ENCODE data around the gene MORN2.

The MORN2 gene

DNA sequence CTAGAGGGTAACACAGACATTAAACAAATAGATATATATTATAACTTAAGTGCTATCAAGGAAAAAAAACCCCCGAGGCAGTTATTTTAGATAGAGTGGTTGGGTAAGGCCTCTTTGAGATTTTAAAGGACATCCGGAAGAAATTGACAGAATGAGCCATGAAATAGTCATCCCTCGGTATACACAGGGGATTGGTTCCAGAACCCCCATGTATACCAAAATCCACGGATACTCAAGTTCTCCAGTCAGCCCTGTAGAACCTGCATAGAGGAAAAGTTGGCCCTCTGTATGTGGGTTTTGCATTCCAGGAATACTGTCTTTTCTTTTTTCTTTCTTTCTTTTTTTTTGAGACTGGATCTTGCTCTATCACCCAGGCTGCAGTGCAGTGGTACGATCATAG is 2.0 kb upstream of the MORN2 start:
- Mint-ChIP-seq H3K9me3 (ENCODE audit: low read depth) (peaks cover 24% of the 10 kb centered on the region), H3K27me3 (no peaks in the 10 kb centered on the region), H3K4me3 (no peak overlapping the region), H3K4me1 (ENCODE audit: low read depth) (peaks cover 21% of the 10 kb centered on the region), H3K36me3 (peaks cover 25% of the 10 kb centered on the region), H3K27ac (no peak overlapping the region)

DNA sequence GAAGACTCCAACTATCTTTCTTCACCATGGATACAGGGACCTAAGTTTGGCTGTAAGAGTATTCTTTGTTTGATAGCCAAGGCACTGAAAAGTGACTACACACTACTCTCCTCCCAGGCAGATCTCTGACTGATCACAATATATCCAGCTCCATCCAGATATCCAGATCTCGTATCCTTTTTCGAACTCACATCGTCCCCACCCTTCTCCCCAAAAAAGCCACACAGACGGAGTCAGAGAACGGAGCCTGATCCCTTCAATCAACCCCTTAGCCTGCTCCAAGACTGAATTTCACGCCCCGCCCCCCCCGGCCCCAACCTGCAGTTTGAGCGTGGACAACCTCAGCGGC is 575 bp upstream of the MORN2 start:
- Mint-ChIP-seq H3K27ac (peak overlapping the region; percentile 85), H3K4me3 (peak overlapping the region; percentile 99), H3K36me3 (peaks cover 13% of the 10 kb centered on the region), H3K27me3 (no peaks in the 10 kb centered on the region), H3K9me3 (ENCODE audit: low read depth) (peaks cover 12% of the 10 kb centered on the region), H3K4me1 (ENCODE audit: low read depth) (peaks cover 21% of the 10 kb centered on the region)

- no peaks in the 10 kb centered on the region for H3K27me3 Mint-ChIP-seq
- peaks cover 10% of the 10 kb centered on the region for H3K36me3 Mint-ChIP-seq
- H3K27ac Mint-ChIP-seq = peak overlapping the region; percentile 85
- H3K4me1 Mint-ChIP-seq (ENCODE audit: low read depth) = peaks cover 21% of the 10 kb centered on the region
- peaks cover 9% of the 10 kb centered on the region for H3K9me3 Mint-ChIP-seq (ENCODE audit: low read depth)
- H3K4me3 Mint-ChIP-seq = peak overlapping the region; percentile 99
These were observed 631 bp downstream of the MORN2 start for GRCh38 chr2:38876407-38876806.

DNA sequence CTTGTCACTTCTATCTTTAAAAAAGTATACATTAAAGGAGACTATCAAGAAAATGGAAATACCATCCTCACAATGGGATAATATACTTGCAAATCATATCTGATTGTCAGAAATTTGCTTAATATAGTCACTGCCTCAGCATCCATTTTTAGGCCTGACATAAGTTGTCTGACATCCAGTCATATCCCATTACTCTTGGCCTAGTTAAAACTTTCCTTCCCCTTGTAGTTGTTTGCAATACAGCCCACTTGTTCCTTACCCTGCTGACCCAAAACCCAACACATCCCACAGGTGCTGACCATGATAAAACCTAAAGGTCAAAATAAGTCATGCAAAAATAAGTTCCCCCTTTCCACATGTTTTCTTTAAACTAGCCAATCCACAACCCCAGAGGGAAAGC is 10.3 kb downstream of the MORN2 start:
- no peaks in the 10 kb centered on the region for H3K9me3 Mint-ChIP-seq (ENCODE audit: low read depth)
- no peak overlapping the region for H3K27ac Mint-ChIP-seq
- H3K4me3 Mint-ChIP-seq = no peak overlapping the region
- no peaks in the 10 kb centered on the region for H3K27me3 Mint-ChIP-seq
- H3K4me1 Mint-ChIP-seq (ENCODE audit: low read depth) = no peaks in the 10 kb centered on the region
- peaks cover 11% of the 10 kb centered on the region for H3K36me3 Mint-ChIP-seq

- Mint-ChIP-seq H3K27ac (no peak overlapping the region), H3K4me3 (no peak overlapping the region), H3K4me1 (ENCODE audit: low read depth) (no peaks in the 10 kb centered on the region), H3K9me3 (ENCODE audit: low read depth) (no peaks in the 10 kb centered on the region), H3K36me3 (peaks cover 11% of the 10 kb centered on the region), H3K27me3 (no peaks in the 10 kb centered on the region)
These were observed 11.6 kb downstream of the MORN2 start for GRCh38 chr2:38887347-38887746.

DNA sequence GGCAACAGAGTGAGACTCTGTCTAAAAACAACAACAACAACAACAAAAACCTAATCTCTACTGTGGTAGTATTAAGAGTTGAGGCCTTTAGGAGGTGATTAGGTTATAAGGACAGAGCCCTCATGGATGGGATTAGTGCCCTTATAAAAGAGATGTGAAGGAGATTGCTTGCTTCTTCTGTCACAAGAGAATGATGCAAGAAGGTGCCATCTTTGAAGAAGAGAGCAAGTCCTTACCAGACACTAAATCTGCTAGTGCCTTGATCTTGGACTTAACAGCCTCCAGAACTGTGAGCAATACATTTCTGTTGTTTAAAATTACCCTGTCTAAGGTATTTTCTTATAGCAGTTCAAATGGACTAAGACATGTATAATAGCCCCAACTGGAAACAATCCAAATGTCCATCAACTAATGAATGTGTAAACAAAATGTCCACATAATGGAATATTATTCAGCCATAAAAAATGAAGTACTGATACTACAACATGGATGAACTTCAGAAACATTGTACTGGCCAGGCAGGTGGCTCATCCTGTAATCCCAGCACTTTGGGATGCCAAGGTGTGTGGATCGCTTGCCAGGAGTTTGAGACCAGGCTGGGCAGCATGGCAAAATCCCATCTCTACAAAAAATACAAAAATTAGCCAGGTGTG is 12.3 kb downstream of the MORN2 start:
- no peak overlapping the region for H3K4me3 Mint-ChIP-seq
- no peaks in the 10 kb centered on the region for H3K4me1 Mint-ChIP-seq (ENCODE audit: low read depth)
- H3K36me3 Mint-ChIP-seq = peaks cover 9% of the 10 kb centered on the region
- H3K27me3 Mint-ChIP-seq = no peaks in the 10 kb centered on the region
- H3K27ac Mint-ChIP-seq = no peak overlapping the region
- H3K9me3 Mint-ChIP-seq (ENCODE audit: low read depth) = no peaks in the 10 kb centered on the region

- Mint-ChIP-seq H3K27me3 (no peaks in the 10 kb centered on the region), H3K9me3 (ENCODE audit: low read depth) (no peaks in the 10 kb centered on the region), H3K36me3 (peaks cover 9% of the 10 kb centered on the region), H3K4me3 (no peak overlapping the region), H3K27ac (no peak overlapping the region), H3K4me1 (ENCODE audit: low read depth) (no peaks in the 10 kb centered on the region)
These were observed 13.3 kb downstream of the MORN2 start for GRCh38 chr2:38889045-38889444.

DNA sequence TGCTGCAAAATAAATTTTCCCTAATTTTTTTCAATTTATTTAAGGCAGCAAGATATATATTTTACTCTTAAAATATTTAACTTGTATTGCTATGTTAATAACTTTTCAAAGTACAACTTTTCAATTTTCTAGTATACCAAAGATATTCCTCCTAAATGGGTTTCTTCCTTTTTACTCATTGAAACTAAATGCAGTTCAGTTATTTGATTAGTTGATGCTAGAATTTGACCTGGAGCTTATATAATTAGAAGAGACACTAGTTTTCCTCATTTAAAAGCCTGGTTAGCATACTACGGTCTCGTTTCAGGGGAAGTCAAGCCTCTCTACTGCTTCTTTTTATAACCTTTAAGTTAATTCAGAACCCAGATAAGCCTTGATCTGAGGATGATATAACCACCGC is 13.8 kb downstream of the MORN2 start, which contains the start of gene ARHGEF33:
TSS of gene ARHGEF33 (plus strand) at position 301 of the 400 bp plus-strand sequence. CDS start 29,573 bp downstream, outside the sequence.
- peaks cover 7% of the 10 kb centered on the region for H3K36me3 Mint-ChIP-seq
- no peaks in the 10 kb centered on the region for H3K9me3 Mint-ChIP-seq (ENCODE audit: low read depth)
- H3K27me3 Mint-ChIP-seq = no peaks in the 10 kb centered on the region
- H3K27ac Mint-ChIP-seq = no peak within 1 kb of the TSS
- H3K4me1 Mint-ChIP-seq (ENCODE audit: low read depth) = no peaks in the 10 kb centered on the region
- H3K4me3 Mint-ChIP-seq = no peak within 1 kb of the TSS

DNA sequence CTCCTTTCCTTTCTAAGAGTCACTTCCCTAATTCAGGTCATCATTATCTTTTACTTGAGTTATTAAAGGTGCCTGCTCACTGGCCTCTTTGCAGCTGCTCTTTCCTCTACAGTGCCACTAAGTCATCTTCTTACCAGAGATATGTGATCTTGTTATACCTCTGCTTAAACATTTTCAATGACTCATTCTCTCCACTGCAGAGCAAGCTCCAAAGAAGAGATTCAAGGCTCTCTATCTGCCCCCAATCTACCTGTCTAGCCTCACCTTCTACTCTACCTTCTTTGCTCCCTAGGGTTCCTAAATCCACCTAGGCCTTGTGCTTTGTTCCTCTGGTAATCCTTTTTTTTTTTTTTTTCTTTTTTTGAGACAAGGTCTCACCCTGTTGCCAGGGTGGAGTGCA is 17.0 kb downstream of the MORN2 start:
- no peaks in the 10 kb centered on the region for H3K9me3 Mint-ChIP-seq (ENCODE audit: low read depth)
- no peaks in the 10 kb centered on the region for H3K27me3 Mint-ChIP-seq
- no peak overlapping the region for H3K4me3 Mint-ChIP-seq
- peaks cover 3% of the 10 kb centered on the region for H3K36me3 Mint-ChIP-seq
- no peak overlapping the region for H3K27ac Mint-ChIP-seq
- no peaks in the 10 kb centered on the region for H3K4me1 Mint-ChIP-seq (ENCODE audit: low read depth)

GRCh38 chr2:38898256-38898655 is 22.5 kb downstream of the MORN2 start:
- H3K36me3 Mint-ChIP-seq = no peaks in the 10 kb centered on the region

DNA sequence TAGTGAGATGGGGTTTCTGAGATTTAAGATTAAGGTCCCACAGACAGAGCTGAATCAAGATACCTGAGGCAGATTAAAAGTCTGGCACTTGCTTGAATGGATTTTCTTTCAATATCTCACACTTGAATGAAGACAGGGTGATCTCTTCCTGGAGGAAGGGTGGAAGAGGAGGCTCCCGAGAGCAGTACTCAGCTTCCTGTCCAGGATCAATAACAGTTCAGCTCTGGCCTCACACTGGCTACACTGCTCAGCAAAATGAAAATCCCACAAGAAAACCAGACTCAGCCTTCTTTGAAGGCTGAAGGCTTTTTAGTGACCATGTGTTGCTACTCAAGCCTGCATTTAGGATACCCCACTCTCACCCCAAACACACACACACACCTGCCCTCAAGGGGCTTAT is 24.9 kb downstream of the MORN2 start:
- no peaks in the 10 kb centered on the region for H3K4me1 Mint-ChIP-seq (ENCODE audit: low read depth)
- H3K4me3 Mint-ChIP-seq = no peak overlapping the region
- no peaks in the 10 kb centered on the region for H3K9me3 Mint-ChIP-seq (ENCODE audit: low read depth)
- H3K27me3 Mint-ChIP-seq = no peaks in the 10 kb centered on the region
- no peaks in the 10 kb centered on the region for H3K36me3 Mint-ChIP-seq
- no peak overlapping the region for H3K27ac Mint-ChIP-seq

More at GRCh38 chr2:38898256-38898655, 22.5 kb downstream of the MORN2 start:
- no peaks in the 10 kb centered on the region for H3K27me3 Mint-ChIP-seq
- no peaks in the 10 kb centered on the region for H3K4me1 Mint-ChIP-seq (ENCODE audit: low read depth)
- no peaks in the 10 kb centered on the region for H3K9me3 Mint-ChIP-seq (ENCODE audit: low read depth)
- no peak overlapping the region for H3K27ac Mint-ChIP-seq
- H3K4me3 Mint-ChIP-seq = no peak overlapping the region

- Mint-ChIP-seq H3K9me3 (ENCODE audit: low read depth) (no peaks in the 10 kb centered on the region), H3K4me1 (ENCODE audit: low read depth) (no peaks in the 10 kb centered on the region), H3K36me3 (no peaks in the 10 kb centered on the region), H3K27me3 (no peaks in the 10 kb centered on the region), H3K4me3 (no peak overlapping the region), H3K27ac (no peak overlapping the region)
These were observed 29.5 kb downstream of the MORN2 start for GRCh38 chr2:38905251-38905650.

DNA sequence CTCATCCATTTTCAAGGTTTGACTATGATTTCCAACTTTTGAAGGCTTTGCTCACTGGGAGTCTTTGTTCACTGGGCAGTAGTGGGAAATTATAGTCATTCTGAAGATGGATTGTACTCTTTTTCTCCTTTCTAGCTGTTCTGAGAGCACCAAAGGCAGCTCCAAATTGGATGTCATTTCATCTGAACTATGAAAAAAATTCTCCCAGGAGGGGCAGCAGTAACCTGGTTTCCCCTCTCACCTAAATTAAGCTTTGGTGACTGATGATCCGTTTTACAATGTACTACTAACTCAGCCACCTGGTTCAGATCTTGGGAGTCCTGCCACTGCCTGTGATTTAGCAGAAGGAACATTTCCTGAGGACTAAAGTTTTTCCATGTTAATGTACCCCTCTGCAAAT is 31.5 kb downstream of the MORN2 start:
- no peak overlapping the region for H3K4me3 Mint-ChIP-seq
- no peaks in the 10 kb centered on the region for H3K36me3 Mint-ChIP-seq
- H3K4me1 Mint-ChIP-seq (ENCODE audit: low read depth) = no peaks in the 10 kb centered on the region
- H3K9me3 Mint-ChIP-seq (ENCODE audit: low read depth) = no peaks in the 10 kb centered on the region
- H3K27ac Mint-ChIP-seq = no peak overlapping the region
- H3K27me3 Mint-ChIP-seq = no peaks in the 10 kb centered on the region

GRCh38 chr2:38907743-38908562 is 32.2 kb downstream of the MORN2 start:
- Mint-ChIP-seq H3K4me1 (ENCODE audit: low read depth) (no peaks in the 10 kb centered on the region), H3K4me3 (no peak overlapping the region), H3K27ac (no peak overlapping the region)

DNA sequence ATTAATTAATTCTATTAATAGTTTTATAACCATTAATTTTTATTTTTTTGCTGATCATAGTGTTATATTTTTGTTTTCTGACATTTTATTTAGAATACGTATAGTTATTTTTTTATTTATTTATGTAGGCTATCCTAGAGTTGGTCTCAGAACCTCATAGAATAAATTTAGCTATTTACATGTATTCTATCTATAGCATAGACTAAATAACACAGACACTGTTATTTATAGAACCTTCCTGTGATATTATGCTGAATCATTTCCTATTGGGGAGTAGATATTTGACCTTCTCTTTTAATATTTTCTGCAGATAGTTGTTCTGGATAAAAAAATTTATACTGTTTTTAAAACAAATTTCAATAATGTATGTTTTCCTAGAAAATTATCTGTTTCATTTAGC is 34.1 kb downstream of the MORN2 start:
- H3K36me3 Mint-ChIP-seq = no peaks in the 10 kb centered on the region
- no peaks in the 10 kb centered on the region for H3K27me3 Mint-ChIP-seq
- H3K4me3 Mint-ChIP-seq = no peak overlapping the region
- no peaks in the 10 kb centered on the region for H3K4me1 Mint-ChIP-seq (ENCODE audit: low read depth)
- H3K9me3 Mint-ChIP-seq (ENCODE audit: low read depth) = no peaks in the 10 kb centered on the region
- H3K27ac Mint-ChIP-seq = no peak overlapping the region

More at GRCh38 chr2:38907743-38908562, 32.2 kb downstream of the MORN2 start:
- Mint-ChIP-seq H3K27me3 (no peaks in the 10 kb centered on the region), H3K36me3 (no peaks in the 10 kb centered on the region), H3K9me3 (ENCODE audit: low read depth) (no peaks in the 10 kb centered on the region)

Measured in activated naive CD8-positive, alpha-beta T cell (primary cell).